Measurements from ENCODE around the gene CXCL5.

GRCh38 chr4:74031576-74031975 lies 33.1 kb upstream of the CXCL5 start:
- TF ChIP-seq POLR2A (IDR thresholded peaks at IDR 0.05), result no peak
- no peak for TF ChIP-seq EP300 (IDR thresholded peaks at IDR 0.05; ENCODE audit: low read depth)
